Right renal pelvis (tissue), 4 donors: ENCODE data around the gene ZNF8. TPM values are rescaled to one million over a fixed set of nuclear protein-coding genes. Genes with fewer than 3 reads are reported as not detected.
"Not testable (repeated sequence)": the region's sequence is repeated elsewhere in the genome, so short reads cannot be mapped to it uniquely, and the experiment has no call there.

Experiments
- DNase-seq, 4 donors: peaks; one replicate each; pipeline ENCODE4 v3.0.0-alpha.2; 2013; ENCODE audit warnings: low read depth in 4 of 4, low spot score in 3 of 4, missing footprints in 1 of 4
- polyA plus RNA-seq, 4 donors: library from polyadenylated mRNA; unstranded; fragments of 120-200 nt; gene quantifications; one replicate each; pipeline ENCODE4 v1.2.1, GENCODE V29; 2013; ENCODE audit not compliant: insufficient read length in 4 of 4

The ZNF8 gene
- polyA plus RNA-seq, 4 donors = 6.4 to 7.5 (median 7.0) TPM

- no peak for DNase-seq
Measured at GRCh38 chr19:58294743-58295374, 16.1 kb downstream of the ZNF8 start.

GRCh38 chr19:58296104-58296503 is 17.3 kb downstream of the ZNF8 start:
- no peak for DNase-seq

- no peak for DNase-seq
Measured at GRCh38 chr19:58300620-58301019, 21.9 kb downstream of the ZNF8 start.

GRCh38 chr19:58304255-58304654 is 25.5 kb downstream of the ZNF8 start:
- no peak for DNase-seq

- no peak for DNase-seq
Measured at GRCh38 chr19:58304748-58305064, 26.0 kb downstream of the ZNF8 start.

GRCh38 chr19:58305065-58305931 is 26.5 kb downstream of the ZNF8 start, which contains the start of gene ERVK3-1:
Gene ERVK3-1 (plus strand): TSS chr19:58305377. CDS start chr19:58312169, 6,792 bp downstream.
- DNase-seq = peak; percentile 87 to 92 (median 90)

GRCh38 chr19:58305932-58306323 is 27.2 kb downstream of the ZNF8 start:
- DNase-seq = no peak

GRCh38 chr19:58307736-58308135 is 29.0 kb downstream of the ZNF8 start:
- no peak for DNase-seq

- DNase-seq = not testable (repeated sequence)
Measured at GRCh38 chr19:58310685-58311084, 31.9 kb downstream of the ZNF8 start.

- no peak for DNase-seq
Measured at GRCh38 chr19:58311345-58311865, 32.6 kb downstream of the ZNF8 start.

- DNase-seq = no peak
Measured at GRCh38 chr19:58315580-58315979, 36.8 kb downstream of the ZNF8 start.

GRCh38 chr19:58317476-58318072 is 38.8 kb downstream of the ZNF8 start:
- DNase-seq = peak in 2 of 4 donors; percentile 20 to 42

GRCh38 chr19:58318297-58318696 is 39.5 kb downstream of the ZNF8 start:
- no peak for DNase-seq

- no peak for DNase-seq
Measured at GRCh38 chr19:58319241-58319640, 40.5 kb downstream of the ZNF8 start.

- no peak for DNase-seq
Measured at GRCh38 chr19:58325311-58326022, 46.7 kb downstream of the ZNF8 start.

GRCh38 chr19:58326501-58326913 is 47.8 kb downstream of the ZNF8 start:
- DNase-seq = no peak

GRCh38 chr19:58326914-58327726 is 48.4 kb downstream of the ZNF8 start, which contains the start of gene ZSCAN22:
Gene ZSCAN22 (plus strand): TSS chr19:58326994. CDS start chr19:58334803, 7,809 bp downstream.
- peak; percentile 93 to 94 (median 94) for DNase-seq

GRCh38 chr19:58328999-58329398 is 50.2 kb downstream of the ZNF8 start:
- no peak for DNase-seq

- no peak for DNase-seq
Measured at GRCh38 chr19:58330458-58330857, 51.7 kb downstream of the ZNF8 start.

GRCh38 chr19:58332697-58333096 is 53.9 kb downstream of the ZNF8 start:
- no peak for DNase-seq
